HG02973 (cell line): ENCODE measurements around the gene FAM135A.
"Not testable (repeated sequence)": the region's sequence is repeated elsewhere in the genome, so short reads cannot be mapped to it uniquely, and the experiment has no call there.

Experiments
- ATAC-seq: cut with Tn5 transposase; IDR thresholded peaks from one replicate; pipeline ENCODE4 v1.9.1; 2021; ENCODE audit warnings: moderate library complexity; ENCODE audit not compliant: unreplicated experiment

FAM135A gene

DNA sequence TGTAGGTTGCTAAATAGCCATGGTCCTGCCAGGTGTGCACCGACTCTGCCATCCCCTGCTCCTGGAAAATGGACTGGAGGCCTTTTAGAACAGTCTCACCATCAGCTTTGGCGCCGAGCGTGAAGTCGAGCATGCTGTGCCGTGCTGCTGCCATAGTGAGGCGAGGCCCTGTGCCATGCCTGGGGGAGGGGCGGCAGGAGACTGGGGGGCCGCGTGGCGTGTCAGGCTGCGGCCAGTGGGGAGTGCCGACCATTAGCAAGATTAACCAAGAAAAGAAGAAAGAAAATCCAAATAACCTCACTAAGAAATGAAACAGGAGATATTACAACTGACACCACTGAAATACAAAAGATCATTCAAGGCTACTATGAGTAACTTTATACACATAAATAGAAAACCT lies 195.9 kb downstream of the FAM135A start:
- ATAC-seq, result not testable (repeated sequence)
